ENCODE results near the gene HELZ2. TPM values are rescaled to one million over a fixed set of nuclear protein-coding genes. Genes with fewer than 3 reads are reported as not detected.

Gene HELZ2
- polyA plus RNA-seq, 6 donors from 2014 or later, result 2.5 to 11.6 (median 9.3) TPM

DNA sequence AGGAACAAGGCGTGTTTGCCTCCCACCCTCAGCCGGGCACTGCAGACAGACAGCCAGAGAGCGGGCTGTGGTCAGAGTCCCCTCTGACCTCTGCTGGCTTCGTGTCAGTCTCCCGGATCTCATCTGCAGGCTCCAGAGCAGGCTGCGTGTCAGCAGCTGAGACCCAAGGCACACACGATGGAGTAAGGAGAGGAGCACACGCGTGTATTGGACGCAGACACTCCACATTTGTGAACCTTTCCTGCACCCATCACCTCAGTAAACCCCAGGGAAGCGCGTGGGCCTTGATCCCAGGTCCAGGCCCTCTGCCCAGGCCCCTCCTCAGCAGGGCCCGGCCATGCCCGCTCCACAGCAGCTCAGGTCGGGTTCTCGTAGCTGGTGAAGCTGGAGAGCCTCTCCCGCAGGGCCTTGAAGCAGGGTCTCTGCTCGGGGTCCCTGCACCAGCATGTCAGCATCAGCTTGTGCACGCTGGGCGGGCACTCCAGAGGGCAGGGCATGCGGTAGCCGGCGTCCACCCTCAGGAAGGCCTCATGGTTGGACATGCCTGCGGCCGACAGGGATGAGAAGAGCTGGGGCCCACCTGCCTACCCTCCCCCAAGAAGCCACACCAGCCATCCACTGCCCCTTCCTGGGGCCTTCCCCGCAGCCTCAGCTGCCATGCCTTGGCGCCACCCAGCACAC lies 44.7 kb downstream of the HELZ2 start:
- DNase-seq (no peak), ATAC-seq (ENCODE audit: low read depth in 2 of 2) (no peak)
- Mint-ChIP-seq H3K27ac (no peak overlapping the region), H3K4me3 (no peak overlapping the region), H3K36me3 (no peaks in the 10 kb centered on the region), H3K4me1 (peaks cover 9 to 29% (median 24%) of the 10 kb centered on the region in 3 donors), H3K27me3 (peaks cover 0 to 7% (median 0%) of the 10 kb centered on the region in 3 donors), H3K9me3 (peaks cover 0 to 2% (median 0%) of the 10 kb centered on the region in 7 donors)

DNA sequence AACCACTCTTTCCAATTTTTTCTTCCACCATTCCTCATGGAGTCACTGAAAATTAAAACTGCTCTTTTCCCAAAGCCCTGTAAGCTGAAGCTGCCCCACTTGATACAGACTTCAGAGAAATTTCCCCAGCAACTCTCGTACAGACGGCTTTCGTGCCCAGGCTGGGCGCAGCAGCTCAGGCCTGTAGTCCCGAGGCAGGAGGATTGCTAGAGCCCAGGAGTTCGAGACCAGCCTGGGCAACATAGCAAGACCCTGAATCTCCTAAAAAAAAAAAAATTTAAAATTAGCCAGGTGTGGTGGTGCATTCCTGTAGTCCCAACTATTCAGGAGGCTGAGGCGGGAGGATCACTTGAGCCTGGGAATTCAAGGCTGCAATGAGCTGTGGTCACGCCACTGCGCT lies 46.9 kb downstream of the HELZ2 start:
- H3K27ac Mint-ChIP-seq, result peak overlapping the region in 1 of 6 donors; percentile 77
- H3K27me3 Mint-ChIP-seq, result peaks cover 0 to 6% (median 0%) of the 10 kb centered on the region in 3 donors
- no peak for DNase-seq
- H3K9me3 Mint-ChIP-seq, result peaks cover 0 to 7% (median 2%) of the 10 kb centered on the region in 7 donors
- peak overlapping the region in 4 of 8 donors; percentile 3 to 51 (median 39) for H3K4me3 Mint-ChIP-seq
- no peak for ATAC-seq (ENCODE audit: low read depth in 2 of 2)
- H3K36me3 Mint-ChIP-seq, result peaks cover 6 to 15% of the 10 kb centered on the region in 2 donors
- H3K4me1 Mint-ChIP-seq, result peaks cover 16 to 35% (median 33%) of the 10 kb centered on the region in 3 donors

DNA sequence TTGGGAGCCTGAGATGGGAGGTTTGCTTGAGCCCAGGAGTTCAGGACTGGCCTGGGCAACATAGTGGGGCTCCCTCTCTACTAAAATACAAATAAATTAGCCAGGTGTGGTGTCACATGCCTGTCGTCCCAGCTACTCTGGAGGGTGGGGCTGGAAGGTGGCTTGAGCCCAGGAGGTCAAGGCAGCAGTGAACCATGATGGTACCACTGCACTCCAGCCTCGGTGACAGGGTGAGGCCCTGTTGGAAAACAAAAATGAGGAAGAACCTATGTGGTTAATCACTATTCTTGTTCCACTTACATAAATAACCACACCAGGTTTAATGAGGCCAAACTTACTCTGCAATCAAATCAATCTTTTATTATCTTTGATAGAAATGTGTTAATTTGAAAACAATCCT lies 48.1 kb downstream of the HELZ2 start:
- Mint-ChIP-seq H3K27ac (peak overlapping the region in 1 of 6 donors; percentile 65), H3K4me3 (peak overlapping the region in 2 of 8 donors; percentile 37 to 70), H3K4me1 (peaks cover 12 to 41% (median 39%) of the 10 kb centered on the region in 3 donors), H3K9me3 (peaks cover 0 to 7% (median 2%) of the 10 kb centered on the region in 7 donors), H3K36me3 (peaks cover 6 to 15% of the 10 kb centered on the region in 2 donors), H3K27me3 (no peaks in the 10 kb centered on the region)
- ATAC-seq (ENCODE audit: low read depth in 2 of 2), result peak; percentile 22 to 49
- no peak for DNase-seq

DNA sequence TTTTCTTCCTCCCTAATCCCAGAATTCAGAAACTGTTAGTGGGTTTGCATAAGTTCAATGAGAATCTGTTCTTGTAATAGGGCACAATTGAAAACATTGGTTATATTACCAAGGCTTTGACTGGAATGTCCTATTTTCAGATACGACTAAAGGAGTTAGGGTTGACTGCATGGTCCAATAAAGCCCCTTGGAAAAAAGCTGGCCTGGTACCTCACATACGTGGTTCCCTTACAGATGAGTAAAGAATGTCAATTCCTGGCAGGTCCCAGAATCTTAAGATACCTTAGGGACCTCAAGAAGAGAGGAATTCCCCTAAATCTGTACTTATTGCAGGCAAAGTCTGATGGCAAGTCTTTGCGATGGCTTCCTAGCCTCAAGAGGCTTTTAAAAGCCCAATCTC lies 48.9 kb downstream of the HELZ2 start:
- Mint-ChIP-seq H3K4me1 (peaks cover 12 to 41% (median 39%) of the 10 kb centered on the region in 3 donors), H3K4me3 (peak overlapping the region in 5 of 8 donors; percentile 15 to 77 (median 29)), H3K27me3 (no peaks in the 10 kb centered on the region), H3K36me3 (peaks cover 6 to 15% of the 10 kb centered on the region in 2 donors), H3K9me3 (peaks cover 0 to 7% (median 2%) of the 10 kb centered on the region in 7 donors), H3K27ac (peak overlapping the region in 3 of 6 donors; percentile 41 to 74 (median 65))
- ATAC-seq (ENCODE audit: low read depth in 2 of 2) (no peak), DNase-seq (no peak)

Other genes starting within 250 kb of the HELZ2 start
- not detected for gene CHRNA4, start 212.9 kb downstream of the HELZ2 start, polyA plus RNA-seq (ENCODE audit: low read depth in 6 of 6)
- gene KCNQ2, start 101.6 kb downstream of the HELZ2 start, polyA plus RNA-seq (ENCODE audit: low read depth in 6 of 6), result 1 to 10 TPM in 1 of 6 donors, under 1 TPM in 1, not detected in 4; 0.54 to 1.1 TPM
- 1 to 10 TPM in 1 of 6 donors, under 1 TPM in 3, not detected in 2; 0.12 to 1.4 (median 0.28) TPM for gene EEF1A2, start 75.2 kb downstream of the HELZ2 start, polyA plus RNA-seq (ENCODE audit: low read depth in 6 of 6)
- 100 to 1,000 TPM in 1 of 6 donors, 10 to 100 TPM in 5; 40.2 to 132 (median 67.5) TPM for gene PPDPF, start 53.5 kb downstream of the HELZ2 start, polyA plus RNA-seq (ENCODE audit: low read depth in 6 of 6)
- 1 to 10 TPM in 1 of 6 donors, under 1 TPM in 5; 0.10 to 1.3 (median 0.51) TPM for gene PTK6, start 36.9 kb downstream of the HELZ2 start, polyA plus RNA-seq (ENCODE audit: low read depth in 6 of 6)
- not detected for gene SRMS, start 26.5 kb downstream of the HELZ2 start, polyA plus RNA-seq (ENCODE audit: low read depth in 6 of 6)
- gene FNDC11, start 20.1 kb downstream of the HELZ2 start, polyA plus RNA-seq (ENCODE audit: low read depth in 6 of 6), result 1 to 10 TPM in 5 of 6 donors, under 1 TPM in 1; 0.08 to 5.2 (median 1.8) TPM
- gene GMEB2, start 52.9 kb upstream of the HELZ2 start, polyA plus RNA-seq (ENCODE audit: low read depth in 6 of 6), result 10 to 100 TPM in 1 of 6 donors, 1 to 10 TPM in 5; 3.1 to 16.0 (median 8.6) TPM
- gene STMN3, start 79.2 kb upstream of the HELZ2 start, polyA plus RNA-seq (ENCODE audit: low read depth in 6 of 6), result 1 to 10 TPM; 1.2 to 4.2 (median 2.5) TPM
- gene RTEL1, start 84.1 kb upstream of the HELZ2 start, polyA plus RNA-seq (ENCODE audit: low read depth in 6 of 6), result 1 to 10 TPM in 5 of 6 donors, not detected in 1; 1.5 to 6.5 (median 3.0) TPM
- not detected for gene TNFRSF6B, start 122.4 kb upstream of the HELZ2 start, polyA plus RNA-seq (ENCODE audit: low read depth in 6 of 6)
- 10 to 100 TPM; 35.6 to 62.9 (median 45.8) TPM for gene ARFRP1, start 133.7 kb upstream of the HELZ2 start, polyA plus RNA-seq (ENCODE audit: low read depth in 6 of 6)
- gene ZGPAT, start 133.8 kb upstream of the HELZ2 start, polyA plus RNA-seq (ENCODE audit: low read depth in 6 of 6), result 10 to 100 TPM; 25.5 to 58.2 (median 28.1) TPM
- 10 to 100 TPM in 1 of 6 donors, 1 to 10 TPM in 5; 4.9 to 19.0 (median 8.8) TPM for gene LIME1, start 162.4 kb upstream of the HELZ2 start, polyA plus RNA-seq (ENCODE audit: low read depth in 6 of 6)
- gene SLC2A4RG, start 165.5 kb upstream of the HELZ2 start, polyA plus RNA-seq (ENCODE audit: low read depth in 6 of 6), result 1 to 10 TPM in 3 of 6 donors, under 1 TPM in 2, not detected in 1; 0.36 to 1.4 (median 1.3) TPM

All from naive B cell (primary cell).